Endothelial cell of umbilical vein (primary cell): ENCODE data around the gene TMEM209.

Experiments used
- EZH2 ChIP-seq: IDR thresholded peaks from 2 replicates; pipeline ENCODE4 v1.6.1; 2012; ENCODE audit warnings: borderline replicate concordance, low read depth, mild to moderate bottlenecking, moderate library complexity, low read length, inconsistent platforms; ENCODE audit not compliant: severe bottlenecking
- GATA2 ChIP-seq: IDR thresholded peaks from 2 replicates; pipeline ENCODE4 v1.7.0; 2011; ENCODE audit warnings: low read depth, mild to moderate bottlenecking, moderate library complexity, mixed read lengths, low read length; ENCODE audit not compliant: insufficient read length, insufficient read depth
- JUN ChIP-seq: IDR thresholded peaks from 2 replicates; pipeline ENCODE4 v1.6.1; 2011; ENCODE audit warnings: borderline replicate concordance, low read depth; ENCODE audit not compliant: insufficient read length, insufficient read depth
- MYC ChIP-seq: IDR thresholded peaks from one replicate; pipeline ENCODE4 v1.6.1; 2011; ENCODE audit warnings: mild to moderate bottlenecking, low read depth, low read length
- POLR2A ChIP-seq: IDR thresholded peaks from 2 replicates; pipeline ENCODE4 v1.6.1; 2012; ENCODE audit warnings: low read depth, mild to moderate bottlenecking, control low read depth, low read length
- POLR2AphosphoS5 ChIP-seq: IDR thresholded peaks from 2 replicates; pipeline ENCODE4 v1.6.1; 2012; ENCODE audit warnings: low read depth, mild to moderate bottlenecking, control low read depth, low read length, moderate library complexity; ENCODE audit not compliant: insufficient read depth
- TF ChIP-seq, protein P1 (sequence below), 2 donors: IDR thresholded peaks; 1 replicate in 1 of 2; 2 replicates in 1 of 2; pipeline ENCODE4 v1.5.1; 2011; ENCODE audit warnings: low read length in 2 of 2, mild to moderate bottlenecking in 2 of 2, moderate library complexity in 2 of 2, control low read depth in 1 of 2, inconsistent platforms in 1 of 2, low read depth in 1 of 2; ENCODE audit not compliant: insufficient read depth in 1 of 2; ENCODE audit errors: extremely low read depth in 1 of 2
- TF ChIP-seq, protein P2 (sequence below): IDR thresholded peaks from 2 replicates; pipeline ENCODE4 v1.6.1; 2011; ENCODE audit not compliant: insufficient read depth, insufficient read length

DNA sequence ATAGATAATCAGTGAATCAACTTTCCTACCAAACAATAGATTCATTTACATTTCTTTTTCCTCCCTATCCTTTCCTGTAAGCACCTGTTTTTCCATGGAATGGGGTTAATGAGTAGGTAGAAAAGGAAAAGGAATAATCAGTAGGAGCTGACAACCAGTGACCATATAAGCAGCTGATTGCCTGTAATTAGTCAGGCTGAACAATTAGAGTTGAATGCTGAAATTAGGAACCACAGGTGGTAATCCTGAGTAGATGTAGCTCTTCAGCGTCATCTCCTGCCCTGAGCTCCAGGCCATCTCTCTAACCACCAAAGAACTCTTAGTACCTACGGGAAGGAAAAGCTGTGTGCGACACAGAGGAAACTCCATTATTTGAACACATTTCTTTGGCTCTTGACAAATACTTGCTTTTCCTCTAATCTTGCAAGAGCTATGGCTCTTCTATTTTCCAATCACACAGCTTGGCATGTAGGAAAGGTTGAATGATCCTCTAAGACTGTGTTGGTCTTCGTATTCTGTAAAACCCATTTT, 71.0 kb downstream of the TMEM209 start:
- TF ChIP-seq, protein P1, sequence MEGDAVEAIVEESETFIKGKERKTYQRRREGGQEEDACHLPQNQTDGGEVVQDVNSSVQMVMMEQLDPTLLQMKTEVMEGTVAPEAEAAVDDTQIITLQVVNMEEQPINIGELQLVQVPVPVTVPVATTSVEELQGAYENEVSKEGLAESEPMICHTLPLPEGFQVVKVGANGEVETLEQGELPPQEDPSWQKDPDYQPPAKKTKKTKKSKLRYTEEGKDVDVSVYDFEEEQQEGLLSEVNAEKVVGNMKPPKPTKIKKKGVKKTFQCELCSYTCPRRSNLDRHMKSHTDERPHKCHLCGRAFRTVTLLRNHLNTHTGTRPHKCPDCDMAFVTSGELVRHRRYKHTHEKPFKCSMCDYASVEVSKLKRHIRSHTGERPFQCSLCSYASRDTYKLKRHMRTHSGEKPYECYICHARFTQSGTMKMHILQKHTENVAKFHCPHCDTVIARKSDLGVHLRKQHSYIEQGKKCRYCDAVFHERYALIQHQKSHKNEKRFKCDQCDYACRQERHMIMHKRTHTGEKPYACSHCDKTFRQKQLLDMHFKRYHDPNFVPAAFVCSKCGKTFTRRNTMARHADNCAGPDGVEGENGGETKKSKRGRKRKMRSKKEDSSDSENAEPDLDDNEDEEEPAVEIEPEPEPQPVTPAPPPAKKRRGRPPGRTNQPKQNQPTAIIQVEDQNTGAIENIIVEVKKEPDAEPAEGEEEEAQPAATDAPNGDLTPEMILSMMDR (IDR thresholded peaks at IDR 0.05; ENCODE audit: extremely low read depth in 1 of 2, insufficient read depth in 1 of 2, low read depth in 1 of 2, low read length in 2 of 2), result no peak
- TF ChIP-seq POLR2AphosphoS5 (no peak), EZH2 (no peak), POLR2A (no peak), MYC (no peak), JUN (no peak), GATA2 (no peak)
- TF ChIP-seq, protein P2, sequence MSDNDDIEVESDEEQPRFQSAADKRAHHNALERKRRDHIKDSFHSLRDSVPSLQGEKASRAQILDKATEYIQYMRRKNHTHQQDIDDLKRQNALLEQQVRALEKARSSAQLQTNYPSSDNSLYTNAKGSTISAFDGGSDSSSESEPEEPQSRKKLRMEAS, result no peak
